Adrenal gland (tissue), 12 donors: ENCODE results near the gene NPFF. TPM values are rescaled to one million over a fixed set of nuclear protein-coding genes. Genes with fewer than 3 reads are reported as not detected.
"Not testable (repeated sequence)": the region's sequence is repeated elsewhere in the genome, so short reads cannot be mapped to it uniquely, and the experiment has no call there.

ENCODE experiments used
- DNase-seq, 7 donors: peaks; one replicate each; pipeline ENCODE4 v3.0.0-alpha.2; 2019 to 2020
- H3K27ac ChIP-seq, 5 donors: fragments of 200-600 bp; sonication (generic) in 4 of 5; 1 replicate in 3 of 5; 2 replicates in 2 of 5; pipeline versions ENCODE4 v1.5.1 to v1.8.0; 2016 to 2020; ENCODE audit warnings: mild to moderate bottlenecking in 1 of 5
- H3K27me3 ChIP-seq: fragments of 200-600 bp; 2 replicates; pipeline ENCODE4 v1.8.0; 2021
- H3K36me3 ChIP-seq, 2 donors: fragments of 200-600 bp; replicated peaks in 1 of 2; 1 replicate in 1 of 2; 2 replicates in 1 of 2; pipeline versions ENCODE4 v1.5.1 to v1.8.0; 2018 to 2022
- H3K4me1 ChIP-seq, 2 donors: fragments of 200-600 bp; replicated peaks in 1 of 2; 1 replicate in 1 of 2; 2 replicates in 1 of 2; pipeline versions ENCODE4 v1.5.1 to v1.8.0; 2018 to 2021
- H3K4me3 ChIP-seq, 4 donors: fragments of 200-600 bp; sonication (generic) in 3 of 4; one replicate each; pipeline ENCODE4 v1.5.1; 2016 to 2018
- H3K9me3 ChIP-seq, 3 donors: fragments of 200-600 bp; sonication (generic) in 1 of 3; replicated peaks in 1 of 3; 1 replicate in 2 of 3; 2 replicates in 1 of 3; pipeline versions ENCODE4 v1.5.1 to v1.8.0; 2016 to 2021
- CTCF ChIP-seq, 6 experiments: fragments of 450-650 bp in 4 of 6; fragments of 200-600 bp in 2 of 6; sonication (generic) in 1 of 6; IDR thresholded peaks; 1 replicate in 5 of 6; 2 replicates in 1 of 6; pipeline versions ENCODE4 v1.5.1 to v1.8.0; 2016 to 2021; ENCODE audit warnings: antibody characterized with exemption in 6 of 6, mild to moderate bottlenecking in 2 of 6, moderate library complexity in 1 of 6
- POLR2A ChIP-seq, 2 donors: fragments of 450-650 bp; IDR thresholded peaks; one replicate each; pipeline ENCODE4 v1.6.1; 2017; ENCODE audit warnings: antibody characterized with exemption in 2 of 2, mild to moderate bottlenecking in 2 of 2, moderate library complexity in 1 of 2
- WGBS, 4 donors: extraction: QIAGEN DNeasy Blood & Tissue Kit in 2 of 4; methylation state at CpG; one replicate each; pipeline versions ENCODE4 v1.1.5 to v1.1.7; 2013 to 2017; 5-methylcytosine and 5-hydroxymethylcytosine counted together
- intact Hi-C, 2 donors: fragments of 100-400 bp; cut with DNase I; formaldehyde crosslinking; loops; one replicate each; pipeline versions ENCODE4 v1.14.1 to v1.15.0; 2022 to 2023
- polyA plus RNA-seq, 3 donors: library from polyadenylated mRNA; stranded (reverse); fragments of 200-250 nt in 2 of 3; fragments of 350-450 nt in 1 of 3; fragmentation: Illumina TruSeq in 1 of 3; extraction: RNeasy Lipid Tissue Mini Kit (QIAGEN cat#74804) in 1 of 3; gene quantifications; one replicate each; pipeline ENCODE4 v1.2.3, GENCODE V29; 2013 to 2014
- total RNA-seq, 9 donors: library from RNA; depleted of rRNA in 4 of 9; stranded (reverse); fragments of >200 nt in 4 of 9; fragments of 120-200 nt in 1 of 9; fragmentation: NEBNext Ultra II Directional in 1 of 9; extraction: Animal tissue kit (Norgen Biotek cat#: 25700) in 1 of 9; gene quantifications; one replicate each; pipeline versions ENCODE4 v1.1.0 to v1.2.4, GENCODE V29; 2013 to 2023
- donor health status: healthy with polysubstance abuse.
- donor health status: Bipolar disorder and iron deficiency.
- donor health status: DM: yes; HTN: yes; CAD: no.
- donor health status: DM: no; HTN: no; CAD: no.
- donor health status: DM: no; HTN: no; CAD: no.
- donor health status: DM: yes; HTN: yes; CAD: no.

NPFF gene
- total and polyA plus RNA-seq, 12 donors = 0.27 to 0.78 TPM; not detected in 10

GRCh38 chr12:53483225-53483978 is 23.9 kb downstream of the NPFF start:
- no peak for TF ChIP-seq CTCF (IDR thresholded peaks at IDR 0.05)
- TF ChIP-seq POLR2A (IDR thresholded peaks at IDR 0.05) = no peak
- intact Hi-C loops = no loop called here
- no peak overlapping the region for H3K4me3 ChIP-seq
- peaks cover 0 to 72% of the 10 kb centered on the region in 2 donors for H3K36me3 ChIP-seq
- 80 to 88% (median 86%) methylated on average over 9 of the region's 9 CpGs for WGBS, 4 donors
- H3K9me3 ChIP-seq = no peaks in the 10 kb centered on the region
- H3K4me1 ChIP-seq = peaks cover 0 to 23% of the 10 kb centered on the region in 2 donors
- H3K27me3 ChIP-seq = no peaks in the 10 kb centered on the region
- peak in 3 of 7 donors; percentile 21 to 55 (median 38) for DNase-seq
- peak overlapping the region in 2 of 5 donors; percentile 15 to 41 for H3K27ac ChIP-seq

- H3K27ac ChIP-seq = peak overlapping the region in 2 of 5 donors; percentile 7 to 41
- H3K4me1 ChIP-seq = peaks cover 0 to 28% of the 10 kb centered on the region in 2 donors
Observed at GRCh38 chr12:53482626-53483168, 24.6 kb downstream of the NPFF start.

DNA sequence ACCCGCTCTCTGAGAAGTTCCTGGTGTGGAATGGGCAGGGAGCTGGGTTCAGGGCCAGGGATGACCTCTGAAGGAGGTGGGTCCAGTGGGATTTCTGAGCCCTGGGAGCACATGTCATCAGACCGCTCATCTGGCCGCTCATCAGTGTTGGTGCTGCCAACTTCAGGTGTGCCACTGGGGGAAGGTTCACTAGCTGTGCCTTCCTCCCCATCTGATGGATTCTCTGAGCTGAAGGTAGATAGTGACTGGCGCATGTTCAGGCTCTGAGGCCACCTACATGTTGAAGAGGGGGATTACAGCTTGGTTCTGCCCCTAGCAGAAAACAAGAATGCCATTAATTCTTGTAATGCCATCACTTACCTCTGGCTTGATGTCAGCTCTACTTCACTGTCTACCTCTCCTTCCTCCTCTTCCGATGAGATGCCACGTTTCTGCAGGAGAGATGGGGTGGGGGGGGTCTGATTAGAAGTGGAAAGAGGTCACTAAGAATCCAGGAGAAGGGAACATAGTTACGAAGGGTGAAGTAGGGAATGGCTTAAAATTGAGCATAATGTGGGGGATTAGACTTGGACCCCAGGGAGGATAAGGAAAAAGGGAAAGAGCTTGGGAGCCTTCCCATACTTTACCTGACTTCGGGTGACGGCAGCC is 25.2 kb downstream of the NPFF start:
- TF ChIP-seq POLR2A (IDR thresholded peaks at IDR 0.05) = no peak
- TF ChIP-seq CTCF (IDR thresholded peaks at IDR 0.05) = peak in 2 of 6 experiments; percentile 20 to 33
- intact Hi-C loops = no loop called here
- H3K9me3 ChIP-seq = no peaks in the 10 kb centered on the region
- H3K36me3 ChIP-seq = peaks cover 0 to 85% of the 10 kb centered on the region in 2 donors
- H3K27me3 ChIP-seq = no peaks in the 10 kb centered on the region
- DNase-seq = no peak
- H3K4me3 ChIP-seq = no peak overlapping the region
- peaks cover 0 to 32% of the 10 kb centered on the region in 2 donors for H3K4me1 ChIP-seq
- 77 to 84% (median 83%) methylated on average over 9 of the region's 9 CpGs for WGBS, 4 donors
- H3K27ac ChIP-seq = peak overlapping the region in 2 of 5 donors; percentile 13 to 68

More at GRCh38 chr12:53482626-53483168, 24.6 kb downstream of the NPFF start:
- Histone ChIP-seq H3K9me3 (no peaks in the 10 kb centered on the region), H3K27me3 (no peaks in the 10 kb centered on the region), H3K4me3 (no peak overlapping the region), H3K36me3 (peaks cover 0 to 79% of the 10 kb centered on the region in 2 donors)
- TF ChIP-seq POLR2A (IDR thresholded peaks at IDR 0.05) (no peak), CTCF (IDR thresholded peaks at IDR 0.05) (no peak)
- peak in 3 of 7 donors; percentile 25 to 53 (median 34) for DNase-seq
- WGBS, 4 donors = 65 to 80% (median 76%) methylated on average over 7 to 18 of the region's 18 CpGs
- intact Hi-C loops = no loop called here

DNA sequence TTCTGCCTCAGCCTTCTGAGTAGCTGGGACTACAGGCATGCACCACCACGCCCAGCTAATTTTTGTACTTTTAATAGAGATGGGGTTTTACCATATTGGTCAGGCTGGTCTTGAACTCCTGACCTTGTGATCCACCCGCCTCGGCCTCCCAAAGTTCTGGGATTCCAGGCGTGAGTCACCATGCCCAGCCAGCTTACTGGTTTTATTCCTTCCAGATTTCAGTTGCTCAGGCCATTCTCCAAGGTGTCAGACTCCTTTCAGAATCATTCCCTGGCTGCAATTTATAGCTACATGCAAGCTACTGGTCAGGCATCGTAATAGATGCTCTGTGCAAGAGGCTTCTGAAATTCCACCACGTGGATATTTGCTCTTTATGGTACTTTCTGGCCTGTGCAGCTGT is 25.8 kb downstream of the NPFF start:
- H3K27me3 ChIP-seq, intact Hi-C loops, H3K9me3 ChIP-seq, H3K4me3 ChIP-seq: not testable (repeated sequence)
- Histone ChIP-seq H3K4me1 (peaks cover 0 to 38% of the 10 kb centered on the region in 2 donors), H3K27ac (peak overlapping the region in 2 of 5 donors; percentile 41 to 68), H3K36me3 (peaks cover 0 to 91% of the 10 kb centered on the region in 2 donors)
- DNase-seq = peak in 3 of 7 donors; percentile 41 to 62 (median 54)
- WGBS, 4 donors = 35 to 49% (median 40%) methylated on average over 6 of the region's 6 CpGs
